ENCODE results near the gene SELENOV.

The SELENOV gene

DNA sequence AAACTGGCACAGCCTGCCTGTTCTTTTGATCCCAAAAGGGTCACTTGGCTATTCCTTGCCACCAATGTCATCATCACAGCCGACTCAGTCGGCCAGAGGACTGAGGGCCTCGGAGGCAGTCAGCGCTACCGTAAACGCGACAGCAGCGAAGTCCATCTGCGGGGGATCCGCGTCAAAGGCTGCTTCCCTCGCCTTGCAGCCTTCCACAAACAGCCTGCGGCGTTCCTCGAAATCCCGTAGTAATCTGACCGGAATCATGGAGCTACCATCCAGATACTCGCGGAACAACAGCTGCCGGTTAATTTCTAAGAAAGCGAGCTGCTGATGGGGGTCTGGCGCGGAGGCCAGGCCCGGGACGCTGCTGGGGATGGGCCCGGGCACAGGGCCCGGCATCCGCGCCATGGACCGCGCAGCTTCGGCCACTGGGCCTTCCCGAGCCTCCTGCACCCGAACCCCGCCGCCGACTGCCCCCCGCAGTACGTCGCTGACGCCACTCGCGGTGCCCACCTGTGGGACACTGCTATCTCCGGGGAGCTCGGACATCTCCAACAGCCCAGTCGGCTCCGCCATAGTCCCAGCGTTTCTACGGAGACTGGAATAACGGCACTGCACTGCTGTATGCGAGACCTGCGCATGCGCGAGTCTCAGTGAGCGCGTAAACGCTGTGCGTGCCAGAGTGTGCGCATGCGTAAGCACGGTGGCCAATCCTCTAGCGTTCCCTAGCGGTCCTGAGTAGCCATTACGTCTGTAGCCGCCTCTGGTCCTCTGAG is 17.5 kb downstream of the SELENOV start, which contains the start of gene EID2B:
TSS of gene EID2B (minus strand) at position 620 of the 770 bp plus-strand sequence. CDS start at position 570, 50 bp downstream.
- peak; percentile 97 for ATAC-seq

GRCh38 chr19:39533003-39533512 is 18.1 kb downstream of the SELENOV start:
- ATAC-seq, result peak; percentile 17
- TF ChIP-seq ARNTL (CRISPR knock-in tag; IDR thresholded peaks at IDR 0.05; ENCODE audit: borderline replicate concordance, low read depth) (no peak), GLIS3 (CRISPR knock-in tag; IDR thresholded peaks at IDR 0.05) (no peak), ZFP30 (CRISPR knock-in tag; IDR thresholded peaks at IDR 0.05) (no peak)
- TF ChIP-seq, protein P1, sequence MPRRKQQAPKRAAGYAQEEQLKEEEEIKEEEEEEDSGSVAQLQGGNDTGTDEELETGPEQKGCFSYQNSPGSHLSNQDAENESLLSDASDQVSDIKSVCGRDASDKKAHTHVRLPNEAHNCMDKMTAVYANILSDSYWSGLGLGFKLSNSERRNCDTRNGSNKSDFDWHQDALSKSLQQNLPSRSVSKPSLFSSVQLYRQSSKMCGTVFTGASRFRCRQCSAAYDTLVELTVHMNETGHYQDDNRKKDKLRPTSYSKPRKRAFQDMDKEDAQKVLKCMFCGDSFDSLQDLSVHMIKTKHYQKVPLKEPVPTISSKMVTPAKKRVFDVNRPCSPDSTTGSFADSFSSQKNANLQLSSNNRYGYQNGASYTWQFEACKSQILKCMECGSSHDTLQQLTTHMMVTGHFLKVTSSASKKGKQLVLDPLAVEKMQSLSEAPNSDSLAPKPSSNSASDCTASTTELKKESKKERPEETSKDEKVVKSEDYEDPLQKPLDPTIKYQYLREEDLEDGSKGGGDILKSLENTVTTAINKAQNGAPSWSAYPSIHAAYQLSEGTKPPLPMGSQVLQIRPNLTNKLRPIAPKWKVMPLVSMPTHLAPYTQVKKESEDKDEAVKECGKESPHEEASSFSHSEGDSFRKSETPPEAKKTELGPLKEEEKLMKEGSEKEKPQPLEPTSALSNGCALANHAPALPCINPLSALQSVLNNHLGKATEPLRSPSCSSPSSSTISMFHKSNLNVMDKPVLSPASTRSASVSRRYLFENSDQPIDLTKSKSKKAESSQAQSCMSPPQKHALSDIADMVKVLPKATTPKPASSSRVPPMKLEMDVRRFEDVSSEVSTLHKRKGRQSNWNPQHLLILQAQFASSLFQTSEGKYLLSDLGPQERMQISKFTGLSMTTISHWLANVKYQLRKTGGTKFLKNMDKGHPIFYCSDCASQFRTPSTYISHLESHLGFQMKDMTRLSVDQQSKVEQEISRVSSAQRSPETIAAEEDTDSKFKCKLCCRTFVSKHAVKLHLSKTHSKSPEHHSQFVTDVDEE (CRISPR knock-in tag; IDR thresholded peaks at IDR 0.05), result no peak

More for the DNA sequence above, 17.5 kb downstream of the SELENOV start, which contains the start of gene EID2B:
- TF ChIP-seq, protein P1 (CRISPR knock-in tag; IDR thresholded peaks at IDR 0.05), result no peak
- no peak for TF ChIP-seq ZFP30 (CRISPR knock-in tag; IDR thresholded peaks at IDR 0.05)
- TF ChIP-seq ZNF565 (CRISPR knock-in tag; conservative IDR thresholded peaks at IDR 0.05; ENCODE audit: low read depth), result no peak
- TF ChIP-seq, protein P2, sequence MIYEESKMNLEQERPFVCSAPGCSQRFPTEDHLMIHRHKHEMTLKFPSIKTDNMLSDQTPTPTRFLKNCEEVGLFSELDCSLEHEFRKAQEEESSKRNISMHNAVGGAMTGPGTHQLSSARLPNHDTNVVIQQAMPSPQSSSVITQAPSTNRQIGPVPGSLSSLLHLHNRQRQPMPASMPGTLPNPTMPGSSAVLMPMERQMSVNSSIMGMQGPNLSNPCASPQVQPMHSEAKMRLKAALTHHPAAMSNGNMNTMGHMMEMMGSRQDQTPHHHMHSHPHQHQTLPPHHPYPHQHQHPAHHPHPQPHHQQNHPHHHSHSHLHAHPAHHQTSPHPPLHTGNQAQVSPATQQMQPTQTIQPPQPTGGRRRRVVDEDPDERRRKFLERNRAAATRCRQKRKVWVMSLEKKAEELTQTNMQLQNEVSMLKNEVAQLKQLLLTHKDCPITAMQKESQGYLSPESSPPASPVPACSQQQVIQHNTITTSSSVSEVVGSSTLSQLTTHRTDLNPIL (CRISPR knock-in tag; IDR thresholded peaks at IDR 0.05; ENCODE audit: low read depth), result no peak
- TF ChIP-seq PPARA (CRISPR knock-in tag; IDR thresholded peaks at IDR 0.05; ENCODE audit: borderline replicate concordance), result no peak

DNA sequence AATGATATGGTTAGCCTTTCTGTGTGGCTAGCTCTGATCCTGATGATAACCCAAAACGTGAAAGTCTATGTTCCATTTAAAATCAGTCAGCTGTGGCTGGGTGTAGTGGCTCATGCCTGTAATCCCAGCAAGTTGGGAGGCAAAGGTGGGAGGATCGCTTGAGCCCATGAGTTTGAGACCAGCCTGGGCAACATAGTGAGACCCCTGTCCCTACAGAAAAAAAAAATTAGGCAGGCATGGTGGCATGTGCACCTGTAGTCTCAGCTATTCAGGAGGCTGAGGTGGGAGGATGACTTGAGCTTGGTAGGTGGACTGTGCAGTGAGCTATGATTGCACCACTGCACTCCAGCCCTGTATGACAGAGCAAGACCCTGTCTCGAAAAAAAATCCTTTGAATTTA is 18.9 kb downstream of the SELENOV start:
- TF ChIP-seq TCF4 (CRISPR knock-in tag; IDR thresholded peaks at IDR 0.05; ENCODE audit: borderline replicate concordance) (no peak), ZNF565 (CRISPR knock-in tag; conservative IDR thresholded peaks at IDR 0.05; ENCODE audit: low read depth) (no peak), PPARA (CRISPR knock-in tag; IDR thresholded peaks at IDR 0.05; ENCODE audit: borderline replicate concordance) (no peak), CSDC2 (CRISPR knock-in tag; IDR thresholded peaks at IDR 0.05) (no peak), TOX (CRISPR knock-in tag; IDR thresholded peaks at IDR 0.05; ENCODE audit: borderline replicate concordance) (no peak), GLIS3 (CRISPR knock-in tag; IDR thresholded peaks at IDR 0.05) (no peak)
- TF ChIP-seq, protein P3, sequence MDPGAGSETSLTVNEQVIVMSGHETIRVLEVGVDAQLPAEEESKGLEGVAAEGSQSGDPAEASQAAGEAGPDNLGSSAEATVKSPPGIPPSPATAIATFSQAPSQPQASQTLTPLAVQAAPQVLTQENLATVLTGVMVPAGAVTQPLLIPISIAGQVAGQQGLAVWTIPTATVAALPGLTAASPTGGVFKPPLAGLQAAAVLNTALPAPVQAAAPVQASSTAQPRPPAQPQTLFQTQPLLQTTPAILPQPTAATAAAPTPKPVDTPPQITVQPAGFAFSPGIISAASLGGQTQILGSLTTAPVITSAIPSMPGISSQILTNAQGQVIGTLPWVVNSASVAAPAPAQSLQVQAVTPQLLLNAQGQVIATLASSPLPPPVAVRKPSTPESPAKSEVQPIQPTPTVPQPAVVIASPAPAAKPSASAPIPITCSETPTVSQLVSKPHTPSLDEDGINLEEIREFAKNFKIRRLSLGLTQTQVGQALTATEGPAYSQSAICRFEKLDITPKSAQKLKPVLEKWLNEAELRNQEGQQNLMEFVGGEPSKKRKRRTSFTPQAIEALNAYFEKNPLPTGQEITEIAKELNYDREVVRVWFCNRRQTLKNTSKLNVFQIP (CRISPR knock-in tag; IDR thresholded peaks at IDR 0.05; ENCODE audit: borderline replicate concordance, low read depth), result no peak
- TF ChIP-seq, protein P1 (CRISPR knock-in tag; IDR thresholded peaks at IDR 0.05), result no peak
- no peak for ATAC-seq

- no peak for TF ChIP-seq ZNF70 (CRISPR knock-in tag; IDR thresholded peaks at IDR 0.05)
- no peak for TF ChIP-seq CSRNP3 (CRISPR knock-in tag; IDR thresholded peaks at IDR 0.05)
- no peak for TF ChIP-seq ZFP30 (CRISPR knock-in tag; IDR thresholded peaks at IDR 0.05)
- TF ChIP-seq OSR1 (CRISPR knock-in tag; IDR thresholded peaks at IDR 0.05), result no peak
- TF ChIP-seq TOX (CRISPR knock-in tag; IDR thresholded peaks at IDR 0.05; ENCODE audit: borderline replicate concordance), result no peak
- no peak for TF ChIP-seq ZNF8 (CRISPR knock-in tag; IDR thresholded peaks at IDR 0.05)
- TF ChIP-seq, protein P2 (CRISPR knock-in tag; IDR thresholded peaks at IDR 0.05; ENCODE audit: low read depth), result no peak
- TF ChIP-seq ZFP3 (CRISPR knock-in tag; IDR thresholded peaks at IDR 0.05), result no peak
- no peak for TF ChIP-seq PPARA (CRISPR knock-in tag; IDR thresholded peaks at IDR 0.05; ENCODE audit: borderline replicate concordance)
- peak; percentile 11 for ATAC-seq
These were observed 24.2 kb downstream of the SELENOV start for GRCh38 chr19:39539165-39539517.
